Measurements from ENCODE around the gene SDR42E2.

SDR42E2 gene

DNA sequence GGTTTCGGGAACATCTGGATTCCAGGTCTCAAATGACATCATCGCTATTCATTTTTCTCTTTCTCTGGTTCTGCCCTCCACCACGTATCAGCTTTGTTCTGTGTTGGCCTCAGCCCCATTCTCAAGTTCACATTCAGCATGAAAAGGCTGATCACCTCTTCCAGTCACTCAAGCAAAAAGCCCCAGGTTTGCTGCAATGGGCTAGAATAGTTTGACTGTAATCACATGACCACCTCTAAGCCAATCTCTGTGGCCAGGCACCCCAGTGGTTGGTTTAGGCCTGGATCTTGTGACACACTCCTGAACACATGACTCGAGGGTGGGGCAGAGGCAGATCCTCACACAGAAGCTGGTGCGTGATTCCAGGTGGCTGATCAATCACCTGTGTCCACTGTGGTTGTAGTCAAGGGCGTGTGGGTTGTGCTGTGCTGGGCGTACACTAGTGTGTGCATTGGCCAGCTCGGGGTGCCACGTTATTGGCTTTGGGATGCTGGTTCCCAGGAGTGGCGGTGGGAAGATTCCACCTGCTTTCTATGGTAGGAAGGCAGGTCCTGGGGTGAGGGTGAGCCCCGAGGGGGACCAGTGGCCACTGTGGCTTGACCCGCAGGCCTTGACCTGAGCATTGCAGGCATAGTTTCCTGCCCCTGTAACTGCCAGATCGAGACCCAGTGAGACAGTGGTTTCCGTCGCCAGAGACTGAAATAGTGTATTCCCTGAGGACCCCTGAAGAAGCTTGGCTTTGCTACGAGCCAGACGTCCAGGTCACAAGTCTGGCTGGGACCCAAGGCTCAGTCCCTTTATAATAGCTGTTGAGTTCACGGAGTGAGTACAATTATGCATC lies 55.8 kb downstream of the SDR42E2 start:
- TF ChIP-seq, protein P1, sequence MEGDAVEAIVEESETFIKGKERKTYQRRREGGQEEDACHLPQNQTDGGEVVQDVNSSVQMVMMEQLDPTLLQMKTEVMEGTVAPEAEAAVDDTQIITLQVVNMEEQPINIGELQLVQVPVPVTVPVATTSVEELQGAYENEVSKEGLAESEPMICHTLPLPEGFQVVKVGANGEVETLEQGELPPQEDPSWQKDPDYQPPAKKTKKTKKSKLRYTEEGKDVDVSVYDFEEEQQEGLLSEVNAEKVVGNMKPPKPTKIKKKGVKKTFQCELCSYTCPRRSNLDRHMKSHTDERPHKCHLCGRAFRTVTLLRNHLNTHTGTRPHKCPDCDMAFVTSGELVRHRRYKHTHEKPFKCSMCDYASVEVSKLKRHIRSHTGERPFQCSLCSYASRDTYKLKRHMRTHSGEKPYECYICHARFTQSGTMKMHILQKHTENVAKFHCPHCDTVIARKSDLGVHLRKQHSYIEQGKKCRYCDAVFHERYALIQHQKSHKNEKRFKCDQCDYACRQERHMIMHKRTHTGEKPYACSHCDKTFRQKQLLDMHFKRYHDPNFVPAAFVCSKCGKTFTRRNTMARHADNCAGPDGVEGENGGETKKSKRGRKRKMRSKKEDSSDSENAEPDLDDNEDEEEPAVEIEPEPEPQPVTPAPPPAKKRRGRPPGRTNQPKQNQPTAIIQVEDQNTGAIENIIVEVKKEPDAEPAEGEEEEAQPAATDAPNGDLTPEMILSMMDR (conservative IDR thresholded peaks at IDR 0.05) = no peak
- TF ChIP-seq ZFX (IDR thresholded peaks at IDR 0.05) = no peak
- no peak overlapping the region for H3K27ac ChIP-seq

DNA sequence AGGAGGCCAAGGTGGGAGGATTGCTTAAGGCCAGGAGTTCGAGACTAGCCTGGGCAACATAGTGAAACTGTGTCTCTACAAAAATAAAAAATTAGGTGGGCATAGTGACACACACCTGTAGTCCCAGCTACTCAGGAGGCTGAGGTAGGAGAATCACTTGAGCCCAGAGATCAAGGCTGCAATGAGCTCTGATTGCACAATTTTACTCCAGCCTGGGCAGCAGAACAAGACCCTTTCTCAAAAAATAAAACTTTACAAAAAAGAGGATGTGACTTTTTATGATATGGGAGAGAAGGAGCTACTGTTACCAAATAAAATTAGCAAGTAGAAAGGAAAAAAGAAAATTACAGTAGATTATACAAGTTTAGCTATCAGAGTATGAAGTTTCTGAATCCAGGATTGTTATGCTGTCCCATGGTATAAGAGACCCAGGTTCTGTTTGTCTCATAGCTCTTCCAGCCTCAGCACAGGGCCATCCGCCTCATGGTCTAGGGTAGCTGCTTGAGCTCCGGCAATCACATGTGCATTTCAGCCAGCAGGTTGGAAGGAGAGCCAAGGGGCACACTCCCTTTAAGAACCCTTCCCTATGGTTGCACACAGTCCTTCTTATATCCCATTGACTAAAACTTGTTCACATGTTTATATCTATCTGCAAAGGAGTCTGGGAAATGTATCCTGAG lies 57.2 kb downstream of the SDR42E2 start:
- TF ChIP-seq, protein P1 (conservative IDR thresholded peaks at IDR 0.05) = no peak
- no peak for TF ChIP-seq ZFX (IDR thresholded peaks at IDR 0.05)
- H3K27ac ChIP-seq = no peak overlapping the region

DNA sequence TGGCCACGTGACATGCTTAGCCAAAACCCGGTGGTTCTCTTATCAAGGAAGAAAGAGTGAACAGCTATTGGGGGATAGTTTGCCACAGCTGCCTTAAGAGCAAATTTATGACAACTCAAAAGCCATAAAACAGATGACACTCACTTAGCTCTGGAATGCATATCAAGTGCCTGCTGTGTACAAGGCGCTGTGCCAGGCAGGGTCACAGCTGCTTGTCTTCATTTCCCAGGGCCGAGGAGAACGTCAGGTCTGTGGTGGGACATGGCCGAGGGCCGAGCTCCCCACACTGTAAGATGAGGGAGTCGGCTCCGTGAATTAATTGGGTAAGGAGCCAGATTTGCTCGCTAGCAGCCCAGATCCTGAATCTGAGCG lies 57.7 kb downstream of the SDR42E2 start:
- no peak overlapping the region for H3K27ac ChIP-seq
- TF ChIP-seq, protein P1 (conservative IDR thresholded peaks at IDR 0.05) = no peak
- TF ChIP-seq ZFX (IDR thresholded peaks at IDR 0.05) = no peak

DNA sequence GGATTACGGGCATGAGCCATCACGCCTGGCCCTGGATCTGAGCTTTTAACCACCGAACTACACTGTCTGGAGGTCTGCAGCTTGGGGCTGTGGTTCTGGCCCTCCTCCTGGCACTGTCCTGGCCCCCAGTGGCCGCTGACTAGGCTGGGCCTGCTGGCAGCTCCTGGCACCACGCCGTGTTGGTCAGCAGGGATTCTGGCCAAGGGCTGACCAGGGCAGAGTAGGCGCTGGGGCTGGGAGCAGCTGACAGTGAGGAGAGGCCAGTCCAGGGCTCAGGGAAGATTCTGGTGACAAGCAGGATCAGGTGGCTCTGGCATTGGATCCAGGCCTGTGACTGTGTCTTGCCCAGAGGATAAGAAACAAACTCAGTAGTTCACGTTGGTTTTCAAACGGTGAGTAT lies 58.4 kb downstream of the SDR42E2 start:
- TF ChIP-seq, protein P1 (conservative IDR thresholded peaks at IDR 0.05) = no peak
- no peak for TF ChIP-seq ZFX (IDR thresholded peaks at IDR 0.05)

DNA sequence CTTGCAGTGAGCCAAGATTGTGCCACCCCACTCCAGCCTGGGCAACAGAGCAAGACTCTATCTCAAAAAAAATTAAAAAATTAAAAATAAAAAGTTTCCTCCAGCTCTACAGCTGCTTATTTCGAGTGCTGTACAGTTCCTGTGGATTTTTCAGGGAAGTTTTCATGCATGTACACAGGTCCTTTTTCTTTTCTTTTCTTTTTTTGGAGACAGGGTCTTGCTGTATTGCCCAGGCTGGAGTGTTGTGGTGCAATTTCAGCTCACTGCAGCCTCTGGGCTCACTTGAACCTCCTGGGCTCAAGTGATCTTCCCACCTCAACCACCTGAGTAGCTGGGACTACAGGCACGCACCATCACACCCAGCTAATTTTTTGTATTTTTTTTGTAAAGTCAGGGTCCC lies 59.7 kb downstream of the SDR42E2 start:
- TF ChIP-seq ZFX (IDR thresholded peaks at IDR 0.05) = no peak
- TF ChIP-seq, protein P1 (conservative IDR thresholded peaks at IDR 0.05) = no peak
- no peak overlapping the region for H3K27ac ChIP-seq

More for the DNA sequence above, 58.4 kb downstream of the SDR42E2 start:
- H3K27ac ChIP-seq = no peak overlapping the region

DNA sequence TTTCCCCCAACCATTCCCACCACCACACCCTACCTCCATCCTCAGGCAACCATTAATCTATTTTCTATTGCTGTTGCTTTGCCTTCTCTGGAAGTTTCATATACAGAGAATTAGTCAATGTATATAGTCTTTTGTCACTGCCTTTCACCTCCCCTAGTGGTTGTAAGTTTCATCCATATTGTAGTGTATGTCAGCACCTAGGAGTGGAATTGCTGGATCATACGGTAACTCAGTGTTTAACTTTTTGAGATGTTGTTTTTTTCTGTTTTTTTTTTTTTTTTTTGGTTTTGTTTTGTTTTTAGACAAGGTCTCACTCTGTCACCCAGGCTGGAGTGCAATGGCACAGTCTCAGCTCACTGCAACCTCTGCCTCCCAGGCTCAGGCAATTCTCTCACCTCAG lies 60.7 kb downstream of the SDR42E2 start:
- TF ChIP-seq, protein P1 (conservative IDR thresholded peaks at IDR 0.05) = no peak
- no peak for TF ChIP-seq ZFX (IDR thresholded peaks at IDR 0.05)
- no peak overlapping the region for H3K27ac ChIP-seq

DNA sequence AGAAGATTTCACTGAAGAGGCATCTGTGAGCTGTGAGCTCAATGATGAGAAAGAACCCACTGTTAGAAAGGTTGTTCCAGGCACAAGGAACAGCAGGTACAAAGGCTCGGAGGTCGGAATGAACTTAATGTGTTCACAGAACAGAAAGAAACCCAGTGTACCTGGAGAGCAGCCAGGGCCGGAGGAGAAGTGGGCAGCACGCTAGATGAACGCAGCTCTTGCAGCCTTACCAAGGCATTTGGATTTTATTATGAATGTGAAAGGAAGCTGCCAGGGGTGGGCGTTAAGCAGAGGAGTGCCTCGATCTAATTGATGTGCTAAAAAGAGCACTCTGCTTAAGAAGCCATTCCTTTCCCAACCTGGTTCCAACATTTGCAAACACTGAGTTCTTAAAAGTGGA lies 62.8 kb downstream of the SDR42E2 start:
- TF ChIP-seq, protein P1 (conservative IDR thresholded peaks at IDR 0.05) = no peak
- no peak for TF ChIP-seq ZFX (IDR thresholded peaks at IDR 0.05)
- H3K27ac ChIP-seq = no peak overlapping the region

Measured in C4-2B (cell line).